ENCODE results near the gene RPL35. TPM values are rescaled to one million over a fixed set of nuclear protein-coding genes. Genes with fewer than 3 reads are reported as not detected.

The RPL35 gene
- total RNA-seq, result 1,000 to 10,000 TPM in 1 of 2 donors, 100 to 1,000 TPM in 1; 997 to 1,074 TPM
- long read RNA-seq, donor 1, transcript RPL35-201 (4 exons, 455 nt), result major isoform, 119 of 124 reads
- long read RNA-seq, donor 1, partial matches to known transcripts, result 0 of 124 reads
- long read RNA-seq, donor 1, other reads (novel, unspliced or antisense), result 2 of 124 reads
- long read RNA-seq, donor 2, transcript RPL35-203 (3 exons, 785 nt), result minor isoform, 6 of 155 reads
- long read RNA-seq, donor 2, transcript RPL35-201 (4 exons, 455 nt), result major isoform, 141 of 155 reads
- long read RNA-seq, donor 2, partial matches to known transcripts, result 4 of 155 reads
- long read RNA-seq, donor 2, other reads (novel, unspliced or antisense), result 4 of 155 reads

DNA sequence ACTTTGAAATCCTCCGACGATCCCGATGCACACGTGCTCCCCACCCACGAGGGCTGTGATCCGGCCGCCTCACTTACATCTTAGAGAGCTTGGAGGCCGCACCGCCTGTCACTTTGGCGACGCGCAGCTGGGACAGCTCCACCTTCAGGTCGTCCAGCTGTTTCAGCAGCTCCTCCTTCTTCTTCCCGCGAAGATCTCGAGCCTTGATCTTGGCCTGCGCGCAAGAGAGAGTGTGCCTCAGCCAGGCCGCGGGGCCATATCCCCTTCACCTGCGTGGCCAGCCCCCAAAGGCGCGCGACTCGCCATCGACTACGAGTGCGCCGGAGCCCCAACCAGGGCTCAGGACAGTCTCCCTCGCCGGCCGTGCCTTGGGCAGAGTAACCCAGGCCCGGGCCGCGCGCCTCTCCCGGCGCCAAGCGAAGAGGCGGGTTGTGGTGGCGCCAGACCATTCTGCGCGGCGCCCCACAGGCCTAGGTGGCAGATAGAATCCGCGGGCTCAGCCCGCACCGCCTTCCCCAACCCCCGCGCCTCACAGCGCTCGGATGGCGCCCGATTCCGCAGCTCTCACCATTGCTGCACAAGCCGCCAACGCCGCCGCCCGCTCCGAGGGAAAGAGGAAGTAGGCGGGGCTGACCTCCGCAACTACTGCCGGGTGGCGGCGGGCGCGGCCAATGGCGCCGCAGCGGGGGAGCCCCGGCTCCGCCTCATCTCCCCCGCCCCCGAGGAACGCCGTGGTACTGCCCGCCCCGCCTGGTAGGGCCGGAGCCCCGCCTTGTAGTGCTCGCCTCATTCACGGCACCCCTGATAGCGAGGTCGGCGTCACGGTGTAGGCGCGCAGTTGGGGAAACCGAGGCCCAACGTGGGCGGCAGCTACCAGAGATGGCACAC, at the start of gene RPL35, which contains the start of gene ARPC5L:
TSS of gene RPL35 (minus strand) at position 616 of the 888 bp plus-strand sequence. CDS start at position 571, 45 bp downstream.
TSS of gene ARPC5L (plus strand) at position 789 of the 888 bp plus-strand sequence. CDS start 7,161 bp downstream, outside the sequence.
- intact Hi-C loops (cut with DNase I), result no loop called here
- peak; percentile 98 for DNase-seq (ENCODE audit: low spot score)

DNA sequence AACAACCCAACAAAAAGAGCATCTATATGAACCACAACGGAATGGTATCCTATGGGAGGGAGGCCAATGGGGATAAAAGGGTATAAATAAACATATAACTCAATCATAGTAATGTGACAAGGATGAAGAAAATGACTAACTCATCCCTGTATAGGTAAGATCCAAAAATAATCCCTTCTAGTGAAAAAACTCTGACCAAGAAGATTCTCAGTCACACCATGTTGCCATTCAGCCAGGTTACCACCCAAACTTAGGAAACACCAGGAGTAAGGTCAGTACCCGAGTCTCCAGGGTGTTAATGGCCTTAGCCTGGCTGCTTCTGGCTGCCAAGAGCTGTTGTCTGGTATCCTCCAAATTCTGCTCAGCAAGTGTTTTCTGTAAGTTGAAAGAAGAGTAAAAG, 46.3 kb upstream of the RPL35 start:
- DNase-seq (ENCODE audit: low spot score), result no peak
- intact Hi-C loops (cut with DNase I), result no loop called here

DNA sequence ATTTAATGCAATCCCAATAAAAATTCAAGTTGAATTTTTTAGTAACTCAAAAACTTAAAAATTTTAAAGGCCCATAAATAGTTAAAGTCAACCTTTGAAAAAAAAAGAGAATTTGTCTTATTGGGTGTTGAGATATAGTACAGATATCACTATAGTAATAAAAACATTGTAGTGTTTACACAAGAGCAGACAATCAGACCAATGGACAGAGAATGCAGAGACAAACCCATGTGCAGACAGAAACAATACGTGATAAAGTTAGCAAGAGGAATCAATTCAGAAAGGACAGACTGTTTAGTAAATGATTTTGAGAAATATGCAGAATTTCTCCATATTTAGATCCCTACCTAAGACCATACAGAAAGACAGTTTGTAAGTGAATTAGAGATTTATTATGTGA, 45.2 kb upstream of the RPL35 start:
- DNase-seq (ENCODE audit: low spot score), result no peak
- intact Hi-C loops (cut with DNase I), result no loop called here

DNA sequence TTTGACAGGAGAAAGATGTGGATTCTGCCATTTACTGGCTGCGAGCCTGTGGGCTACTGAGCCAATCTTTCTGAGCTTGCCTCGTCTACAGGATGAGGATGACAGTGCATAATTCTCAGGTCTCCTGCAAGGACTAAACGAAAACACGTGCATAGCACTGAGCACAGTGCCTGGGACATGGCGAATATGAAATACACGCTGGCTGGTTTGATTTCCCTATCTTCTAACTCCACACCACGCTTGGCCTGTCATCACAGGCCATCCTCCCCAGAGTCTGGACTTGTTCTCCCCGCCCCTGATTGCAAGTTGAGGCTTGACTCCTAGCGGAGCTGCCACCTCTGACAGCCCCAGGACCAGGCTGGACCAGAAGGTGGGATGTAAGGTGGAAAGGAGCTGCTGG, 38.1 kb upstream of the RPL35 start:
- no peak for DNase-seq (ENCODE audit: low spot score)

DNA sequence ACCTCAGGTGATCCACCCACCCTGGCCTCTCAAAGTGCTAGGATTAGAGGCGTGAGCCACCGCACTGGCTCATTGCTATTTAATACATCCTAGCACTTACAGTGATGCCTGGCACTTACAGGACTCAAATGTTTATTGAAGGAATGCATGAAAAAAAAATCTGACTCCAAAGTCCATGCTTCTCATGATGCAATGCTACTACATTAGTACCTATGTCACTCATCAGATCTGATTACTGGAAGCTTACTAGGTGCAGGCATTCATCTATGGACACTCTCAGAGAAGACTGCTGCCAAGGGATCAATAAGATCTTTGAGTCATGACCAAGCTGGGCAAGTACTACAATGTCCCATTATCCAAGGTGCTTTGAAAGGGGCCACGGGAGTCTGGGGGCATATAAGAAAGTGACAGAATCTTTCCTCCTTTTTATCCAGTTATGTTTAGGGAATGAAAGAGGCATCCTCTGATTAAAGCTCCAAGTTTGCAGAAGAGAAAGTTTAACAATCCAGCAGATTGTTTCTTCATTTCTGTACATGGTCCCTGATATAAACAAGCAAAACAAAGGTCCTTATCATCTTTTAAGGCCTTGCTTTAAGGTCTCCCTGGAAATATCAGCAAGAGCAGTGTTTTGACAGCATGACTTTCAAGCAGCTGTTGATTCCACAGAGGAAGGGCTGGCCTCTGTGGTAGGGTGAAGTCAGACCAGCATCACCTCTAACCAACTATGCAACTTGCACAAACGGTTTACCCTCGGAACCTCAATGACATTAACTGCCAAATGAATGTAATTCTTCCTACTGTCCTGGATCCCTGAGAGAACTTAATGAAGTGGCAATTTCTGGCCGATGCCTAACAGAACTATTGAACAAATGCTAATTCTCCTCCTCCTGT, 36.1 kb upstream of the RPL35 start:
- no peak for DNase-seq (ENCODE audit: low spot score)
- intact Hi-C loops (cut with DNase I), result no loop called here

More for the DNA sequence above, 38.1 kb upstream of the RPL35 start:
- intact Hi-C loops (cut with DNase I), result no loop called here

DNA sequence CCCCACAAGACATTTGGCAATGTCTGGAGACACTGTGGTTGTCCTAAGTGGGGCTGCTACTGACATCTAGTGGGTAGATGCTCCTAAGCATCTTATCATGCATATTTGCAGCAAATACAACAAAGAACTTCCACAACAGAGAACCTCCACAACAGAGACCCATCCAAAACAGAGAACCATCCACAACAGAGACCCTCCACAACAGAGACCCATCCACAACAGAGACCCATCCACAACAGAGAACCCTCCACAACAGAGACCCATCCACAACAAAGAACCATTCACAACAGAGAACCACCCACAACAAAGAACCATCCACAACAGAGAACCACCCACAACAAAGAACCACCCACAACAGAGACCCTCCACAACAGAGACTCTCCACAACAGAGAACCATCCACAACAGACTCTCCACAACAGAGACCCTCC, 33.0 kb upstream of the RPL35 start:
- intact Hi-C loops (cut with DNase I), result no loop called here
- peak; percentile 6 for DNase-seq (ENCODE audit: low spot score)

DNA sequence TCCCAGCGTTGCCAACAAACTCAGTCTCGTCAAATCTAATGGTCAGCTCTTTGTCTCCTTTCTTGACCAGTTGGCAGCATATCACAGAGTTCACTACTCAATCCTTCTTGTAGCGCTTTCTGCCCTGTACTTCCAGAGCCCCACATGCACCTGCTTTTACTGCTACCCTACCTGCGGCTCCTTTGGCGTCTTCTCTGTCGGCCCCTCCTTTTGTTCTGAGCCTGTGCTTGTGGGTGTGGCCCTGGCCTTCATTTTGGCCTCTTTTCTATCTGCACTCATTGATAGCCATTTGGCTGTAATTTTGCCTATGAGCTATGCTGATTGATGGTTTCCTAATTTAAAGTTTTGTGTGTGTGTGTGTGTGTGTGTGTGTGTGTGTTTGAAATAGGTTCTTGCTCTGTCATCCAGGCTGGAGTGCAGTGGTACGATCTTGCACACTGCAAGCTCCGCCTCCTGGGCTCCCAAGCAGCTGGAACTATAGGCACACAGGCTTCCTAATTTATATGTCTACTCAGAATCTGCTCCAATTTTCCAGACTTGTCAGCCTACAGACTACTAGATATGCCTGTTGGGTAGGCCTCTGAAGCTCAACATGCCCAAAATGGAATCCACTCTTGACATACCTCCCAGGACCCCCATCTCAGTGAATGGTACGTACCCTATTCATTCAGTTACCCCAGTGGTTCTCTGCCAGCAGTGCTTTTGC, 32.4 kb upstream of the RPL35 start:
- intact Hi-C loops (cut with DNase I), result no loop called here
- DNase-seq (ENCODE audit: low spot score), result peak; percentile 18

DNA sequence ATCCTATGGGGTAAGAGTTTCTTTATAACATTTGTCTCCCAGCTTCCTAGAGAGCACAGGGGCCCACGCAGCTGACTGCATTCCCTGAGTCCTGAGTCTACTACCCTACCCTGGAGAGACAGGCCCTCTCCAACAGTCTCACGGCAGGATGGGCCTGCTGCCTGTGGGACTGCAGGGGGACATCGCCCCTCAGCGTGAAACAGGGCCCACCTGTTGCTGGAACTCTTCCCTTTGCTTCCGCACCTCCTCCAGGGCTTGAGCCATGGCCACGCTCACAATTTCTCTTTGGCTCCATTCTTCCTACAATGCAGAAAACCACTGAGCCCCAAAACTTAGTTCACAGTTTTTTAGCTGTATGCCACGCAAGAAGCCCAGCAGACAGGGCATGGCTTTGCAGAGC, 28.4 kb upstream of the RPL35 start:
- intact Hi-C loops (cut with DNase I), result no loop called here
- DNase-seq (ENCODE audit: low spot score), result peak; percentile 55

DNA sequence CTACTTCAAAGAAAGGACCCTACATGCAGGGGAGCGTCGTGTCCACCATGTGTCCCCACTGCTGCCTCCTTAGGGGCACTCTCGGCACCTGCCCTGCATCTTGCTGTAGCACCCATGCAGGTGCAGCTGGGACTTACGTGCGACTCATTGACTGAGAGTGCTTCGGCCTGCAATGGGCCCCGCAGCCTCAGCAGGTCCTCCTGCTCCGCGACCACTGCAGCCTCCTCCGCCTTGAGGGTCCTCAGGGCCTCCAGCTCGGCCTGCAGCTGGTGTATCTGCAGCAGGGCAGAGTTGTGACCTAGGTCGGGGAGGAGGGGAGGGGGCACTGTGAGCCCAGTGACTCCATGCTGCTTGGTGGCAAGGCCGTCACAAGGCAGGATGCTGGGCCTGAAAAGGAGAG, 27.2 kb upstream of the RPL35 start:
- peak; percentile 68 for DNase-seq (ENCODE audit: low spot score)
- intact Hi-C loops (cut with DNase I), result no loop called here

DNA sequence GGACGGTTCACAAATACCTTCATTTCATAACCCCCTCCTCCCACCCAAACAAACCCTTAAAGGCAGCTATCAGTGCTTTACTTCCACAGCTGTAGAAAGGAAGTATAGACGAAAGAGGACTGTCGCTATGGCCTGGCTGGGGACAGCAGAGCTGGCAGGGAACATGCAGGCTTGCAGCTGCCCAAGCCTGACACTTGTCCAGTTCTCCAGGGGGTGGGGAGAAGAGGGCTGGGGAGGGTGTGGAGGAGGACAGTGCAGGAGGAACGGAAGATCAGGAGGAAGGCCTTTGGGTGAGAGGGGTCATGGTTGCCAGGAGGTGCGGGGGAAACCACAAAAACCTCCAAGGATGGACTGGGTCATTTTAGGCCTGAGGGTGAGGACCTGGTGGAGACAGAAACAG, 26.1 kb upstream of the RPL35 start:
- intact Hi-C loops (cut with DNase I), result no loop called here
- peak; percentile 22 for DNase-seq (ENCODE audit: low spot score)

DNA sequence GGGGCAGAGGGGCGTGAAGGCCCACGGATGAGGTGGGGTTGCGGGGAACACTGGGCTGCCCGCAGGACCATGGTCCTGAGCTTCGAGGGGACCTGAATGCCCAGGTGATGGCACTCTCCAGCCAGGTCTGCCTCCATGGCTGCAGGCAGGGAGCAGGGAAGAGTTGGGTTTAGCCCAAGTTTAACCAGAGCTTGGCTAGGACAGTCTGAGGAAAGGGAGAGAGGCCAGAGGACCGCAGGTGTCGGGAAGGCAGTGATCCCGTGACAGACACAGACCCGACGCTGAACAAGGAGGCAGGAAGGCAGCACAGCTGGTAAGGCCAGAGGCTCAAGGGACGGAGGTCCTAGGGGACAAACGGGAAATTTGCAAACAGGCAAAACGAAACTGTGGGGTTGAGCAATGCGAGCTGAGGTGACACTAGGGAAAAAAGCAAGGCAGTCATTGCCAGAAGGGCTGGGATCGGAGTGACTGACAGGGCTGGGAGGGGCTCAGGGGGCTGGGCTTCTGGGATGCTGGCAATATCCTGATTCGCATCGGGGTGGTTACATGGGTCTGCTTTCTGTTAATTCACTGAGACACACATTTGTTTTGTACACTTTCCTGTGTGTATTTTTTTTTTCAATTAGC, 25.2 kb upstream of the RPL35 start:
- DNase-seq (ENCODE audit: low spot score), result peak; percentile 41
- intact Hi-C loops (cut with DNase I), result no loop called here

DNA sequence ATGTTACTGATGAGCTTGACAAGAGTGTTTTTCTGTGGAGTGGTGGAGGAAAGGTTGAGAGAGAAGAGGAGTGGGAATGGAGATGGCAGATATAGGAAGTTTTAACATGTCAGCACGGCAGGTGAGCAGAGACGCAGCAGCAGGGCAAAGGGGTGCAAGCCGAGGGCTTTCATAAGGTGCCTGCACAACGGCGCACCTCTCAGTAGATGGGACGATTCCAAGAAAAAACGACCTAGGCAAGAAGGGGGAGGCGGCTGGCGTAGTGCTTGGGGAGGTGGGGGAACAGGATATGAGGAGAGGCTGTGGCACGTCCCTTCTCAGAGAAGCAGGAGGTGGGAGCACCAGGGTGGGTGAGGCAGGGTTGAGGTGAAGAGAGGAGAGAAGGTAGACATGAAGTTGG, 24.7 kb upstream of the RPL35 start:
- DNase-seq (ENCODE audit: low spot score), result peak; percentile 61
- intact Hi-C loops (cut with DNase I), result no loop called here

DNA sequence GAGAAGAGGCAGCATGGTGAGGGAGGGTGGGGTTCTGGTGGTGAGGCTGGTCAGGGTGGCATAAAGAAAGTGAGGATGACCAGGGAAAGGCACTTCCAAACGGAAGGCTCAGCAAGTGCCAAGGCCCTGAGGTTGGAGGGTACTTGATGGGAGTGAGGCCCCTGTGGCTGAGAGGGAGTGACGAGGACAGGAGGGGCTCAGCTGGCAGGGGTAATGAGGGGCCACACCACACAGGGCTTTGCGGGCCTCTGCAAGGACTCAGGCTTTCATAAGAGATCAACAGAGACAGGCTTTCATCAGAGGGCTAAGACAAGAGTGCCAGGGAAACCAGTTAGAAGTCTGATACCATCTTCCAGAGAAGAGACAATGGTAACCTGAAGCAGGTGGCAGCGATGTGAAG, 23.8 kb upstream of the RPL35 start:
- DNase-seq (ENCODE audit: low spot score), result peak; percentile 54
- intact Hi-C loops (cut with DNase I), result no loop called here

DNA sequence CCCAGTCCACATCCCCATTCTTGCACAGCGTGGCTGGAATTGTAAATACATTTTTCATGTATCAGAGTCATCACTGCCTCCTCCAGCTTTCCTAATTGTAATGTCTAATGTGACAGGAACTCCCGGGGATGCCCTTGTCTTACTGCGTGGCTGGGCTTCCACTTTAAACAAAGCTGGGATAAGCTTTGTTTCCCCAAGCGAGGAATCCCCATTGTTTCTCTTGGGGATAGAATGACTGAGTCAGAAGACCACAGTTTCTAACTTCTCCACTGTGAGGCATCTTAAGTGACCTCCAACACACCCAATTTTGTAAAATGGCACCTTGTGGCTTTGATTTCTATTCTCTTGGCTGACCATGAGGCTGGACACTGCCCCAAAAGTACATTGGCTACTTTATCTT, 22.6 kb upstream of the RPL35 start:
- intact Hi-C loops (cut with DNase I), result no loop called here
- peak; percentile 14 for DNase-seq (ENCODE audit: low spot score)

DNA sequence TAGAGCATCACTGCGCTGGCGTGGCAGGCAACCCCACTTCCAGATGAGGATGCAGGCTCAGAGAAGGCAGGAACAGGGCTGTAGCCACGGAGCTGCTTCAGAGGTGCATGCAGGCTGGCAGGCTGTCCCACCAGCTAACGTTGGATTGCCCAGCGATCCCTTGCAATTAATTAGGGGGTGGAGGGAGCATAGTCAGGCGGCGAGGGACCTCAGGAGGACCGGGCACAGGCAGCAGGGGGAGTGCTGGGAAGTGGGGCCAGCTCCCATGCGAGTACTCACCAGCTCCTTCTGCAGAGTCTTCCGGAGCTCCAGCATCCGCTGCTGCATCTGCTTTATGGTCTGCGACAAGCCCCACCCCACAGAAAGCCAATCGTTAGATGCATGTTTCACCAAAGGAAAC, 20.5 kb upstream of the RPL35 start:
- intact Hi-C loops (cut with DNase I), result no loop called here
- DNase-seq (ENCODE audit: low spot score), result peak; percentile 16

DNA sequence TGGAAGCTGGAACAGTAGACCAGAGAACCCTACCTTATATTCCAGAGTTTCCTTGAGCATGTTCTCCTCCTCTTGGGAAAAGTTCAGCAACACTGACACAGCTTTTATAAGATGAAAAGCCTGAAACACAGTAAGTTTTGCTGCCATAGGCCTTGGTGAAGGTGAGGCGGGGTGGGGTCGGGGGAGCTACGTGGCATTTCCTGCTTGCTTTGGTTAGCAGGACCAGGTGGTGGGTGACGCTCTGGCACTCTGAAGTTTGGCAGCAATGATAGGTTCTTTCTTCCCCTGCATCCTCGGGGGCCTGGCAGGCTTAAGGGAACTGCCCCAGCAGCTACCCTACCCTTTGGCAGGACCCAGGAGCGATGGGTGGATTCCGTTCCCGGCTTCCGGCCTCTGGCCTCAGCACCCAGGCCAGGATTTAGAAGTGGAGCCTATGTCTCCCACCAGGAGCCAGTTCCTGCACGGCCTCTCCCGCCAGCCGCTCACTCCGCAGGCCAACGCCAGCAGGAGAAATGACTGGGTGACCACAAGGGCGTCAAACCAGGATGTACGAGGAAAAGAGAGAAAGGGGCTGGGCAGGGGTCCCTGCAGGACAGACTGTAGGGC, 19.5 kb upstream of the RPL35 start:
- intact Hi-C loops (cut with DNase I), result no loop called here
- no peak for DNase-seq (ENCODE audit: low spot score)

DNA sequence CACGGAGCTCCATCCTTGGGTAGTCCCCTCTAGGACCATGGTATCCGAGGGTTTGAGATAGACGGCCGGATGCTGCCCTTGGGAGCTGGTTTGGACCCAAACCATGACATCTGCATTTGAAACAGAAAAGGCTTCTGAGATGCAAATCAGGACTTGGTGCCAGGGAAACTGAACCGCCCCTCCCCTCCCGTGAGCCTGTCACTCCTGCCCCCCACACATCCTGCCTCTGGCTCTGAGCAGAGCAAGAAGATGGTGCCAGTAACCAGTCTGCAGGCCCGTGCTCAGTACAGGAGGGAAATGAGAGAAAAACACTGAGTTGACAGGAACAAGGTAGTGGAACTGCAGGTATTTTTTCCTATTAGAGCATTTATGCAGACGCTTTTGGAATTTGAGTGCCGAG, 18.7 kb upstream of the RPL35 start:
- no peak for DNase-seq (ENCODE audit: low spot score)
- intact Hi-C loops (cut with DNase I), result no loop called here

DNA sequence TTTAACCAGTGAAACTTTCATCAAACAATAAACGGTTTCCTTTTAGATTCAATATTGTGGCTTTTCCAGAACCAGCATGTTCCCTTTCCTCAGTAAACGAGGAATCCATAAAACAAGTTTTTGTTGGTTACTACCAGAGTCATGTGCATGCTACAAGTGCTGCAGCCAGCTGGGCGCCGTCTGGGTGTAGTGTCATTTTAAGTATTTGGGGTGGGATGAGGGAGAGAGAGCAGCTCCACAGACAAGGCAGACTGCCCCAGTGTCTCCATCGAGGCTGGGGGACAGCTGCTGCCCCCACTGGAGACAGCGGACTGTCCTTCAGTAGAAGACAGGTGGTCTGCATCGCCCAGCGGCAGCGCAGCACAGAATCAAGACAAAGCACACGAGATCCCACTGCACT, 17.5 kb upstream of the RPL35 start:
- intact Hi-C loops (cut with DNase I), result no loop called here
- no peak for DNase-seq (ENCODE audit: low spot score)

Data from posterior vena cava (tissue), 2 donors.